HepG2 (cell line): Measurements from ENCODE around the gene RNF10. TPM values are rescaled to one million over a fixed set of nuclear protein-coding genes. Genes with fewer than 3 reads are reported as not detected.

Experiments used
- GFI1 ChIP-seq: sonication (generic); formaldehyde crosslinking; IDR thresholded peaks from 2 replicates; pipeline ENCODE4 v1.5.0; 2020; ENCODE audit warnings: missing genetic modification reagents, mild to moderate bottlenecking, borderline replicate concordance
- HES4 ChIP-seq: sonication (generic); formaldehyde crosslinking; IDR thresholded peaks from 2 replicates; pipeline ENCODE4 v1.9.0; 2021; ENCODE audit warnings: mild to moderate bottlenecking, missing genetic modification reagents, borderline replicate concordance
- HOXD1 ChIP-seq: sonication (generic); formaldehyde crosslinking; IDR thresholded peaks from 2 replicates; pipeline ENCODE4 v1.5.0; 2020; ENCODE audit warnings: missing genetic modification reagents
- KAT7 ChIP-seq: IDR thresholded peaks from 2 replicates; pipeline ENCODE4 v1.6.1; 2018; ENCODE audit warnings: borderline replicate concordance, missing compliant biosample characterization
- PHF8 ChIP-seq: sonication (generic); formaldehyde crosslinking; IDR thresholded peaks from 2 replicates; pipeline ENCODE4 v1.5.0; 2020; ENCODE audit warnings: missing genetic modification reagents
- POLR2AphosphoS2 ChIP-seq: IDR thresholded peaks from 2 replicates; pipeline ENCODE4 v1.6.1; 2011; ENCODE audit warnings: low read depth, low read length, improper control_type of control experiment
- RELA ChIP-seq: sonication (generic); formaldehyde crosslinking; IDR thresholded peaks from 2 replicates; pipeline ENCODE4 v1.4.0; 2020; ENCODE audit warnings: missing genetic modification reagents
- SMAD3 ChIP-seq: sonication (generic); formaldehyde crosslinking; IDR thresholded peaks from 2 replicates; pipeline ENCODE4 v1.4.0; 2020; ENCODE audit warnings: missing genetic modification reagents
- WIZ ChIP-seq: sonication (generic); formaldehyde crosslinking; IDR thresholded peaks from 2 replicates; pipeline ENCODE4 v1.5.1; 2020; ENCODE audit warnings: mild to moderate bottlenecking, missing genetic modification reagents
- ZNF773 ChIP-seq: sonication (generic); formaldehyde crosslinking; IDR thresholded peaks from 2 replicates; pipeline ENCODE4 v1.4.0; 2020; ENCODE audit warnings: missing genetic modification reagents, borderline replicate concordance
- ZNF891 ChIP-seq: sonication (generic); formaldehyde crosslinking; IDR thresholded peaks from 2 replicates; pipeline ENCODE4 v1.5.0; 2020; ENCODE audit warnings: mild to moderate bottlenecking, missing genetic modification reagents
- polyA plus RNA-seq, 8 experiments: library from polyadenylated mRNA; depleted of rRNA in 3 of 8; stranded (reverse) in 7 of 8; unstranded in 1 of 8; fragments of >200 nt; fragmentation: Illumina TruSeq in 4 of 8; extraction: Trizol in 4 of 8; gene quantifications; 2 replicates each; pipeline versions ENCODE4 v1.2.1 to v1.2.3, GENCODE V29; 2011 to 2016; ENCODE audit warnings: low read depth in 4 of 8, missing spikeins in 1 of 8, mixed read lengths in 1 of 8; ENCODE audit not compliant: insufficient read depth in 1 of 8
- total RNA-seq, 5 experiments: library from RNA; depleted of rRNA; stranded (reverse); fragments of >200 nt; fragmentation: Illumina TruSeq; extraction: Trizol; gene quantifications; 2 replicates each; pipeline ENCODE4 v1.2.3, GENCODE V29; 2016; ENCODE audit warnings: low read depth in 1 of 5
- TF ChIP-seq, protein P1 (sequence below), 2 experiments: sonication (generic) in 1 of 2; formaldehyde crosslinking in 1 of 2; IDR thresholded peaks; 2 replicates each; pipeline versions ENCODE4 v1.6.1 to v1.9.0; 2014 to 2022; ENCODE audit warnings: antibody characterized with exemption in 1 of 2, borderline replicate concordance in 1 of 2, inconsistent platforms in 1 of 2, low read depth in 1 of 2, missing genetic modification reagents in 1 of 2
- TF ChIP-seq, protein P2 (sequence below): sonication (generic); formaldehyde crosslinking; IDR thresholded peaks from 2 replicates; pipeline ENCODE4 v1.4.0; 2020; ENCODE audit warnings: missing genetic modification reagents, borderline replicate concordance
- TF ChIP-seq, protein P3 (sequence below): sonication (generic); formaldehyde crosslinking; IDR thresholded peaks from 2 replicates; pipeline ENCODE4 v1.4.0; 2020; ENCODE audit warnings: missing genetic modification reagents, borderline replicate concordance

The RNF10 gene
- total and polyA plus RNA-seq, 2 of the 13 experiments (the other 11 are each of a cell fraction or from before 2014, with no cell fraction given): 62.5 to 88.0 TPM

DNA sequence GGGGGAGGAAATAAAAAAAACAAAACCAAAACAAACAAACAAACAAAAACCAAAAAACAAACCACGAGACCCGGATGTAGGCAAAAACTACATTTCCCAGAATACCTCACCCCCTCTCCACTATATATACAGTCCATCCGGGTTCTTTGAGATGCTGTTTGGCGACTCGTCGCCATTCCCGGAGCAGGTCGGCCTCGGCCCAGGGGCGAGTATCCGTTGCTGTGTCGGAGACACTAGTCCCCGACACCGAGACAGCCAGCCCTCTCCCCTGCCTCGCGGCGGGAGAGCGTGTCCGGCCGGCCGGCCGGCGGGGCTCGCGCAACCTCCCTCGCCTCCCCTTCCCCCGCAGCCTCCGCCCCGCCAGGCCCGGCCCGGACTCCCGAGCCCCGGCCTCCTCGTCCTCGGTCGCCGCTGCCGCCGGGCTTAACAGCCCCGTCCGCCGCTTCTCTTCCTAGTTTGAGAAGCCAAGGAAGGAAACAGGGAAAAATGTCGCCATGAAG lies at the start of gene RNF10 (continued):
- TF ChIP-seq, protein P1, sequence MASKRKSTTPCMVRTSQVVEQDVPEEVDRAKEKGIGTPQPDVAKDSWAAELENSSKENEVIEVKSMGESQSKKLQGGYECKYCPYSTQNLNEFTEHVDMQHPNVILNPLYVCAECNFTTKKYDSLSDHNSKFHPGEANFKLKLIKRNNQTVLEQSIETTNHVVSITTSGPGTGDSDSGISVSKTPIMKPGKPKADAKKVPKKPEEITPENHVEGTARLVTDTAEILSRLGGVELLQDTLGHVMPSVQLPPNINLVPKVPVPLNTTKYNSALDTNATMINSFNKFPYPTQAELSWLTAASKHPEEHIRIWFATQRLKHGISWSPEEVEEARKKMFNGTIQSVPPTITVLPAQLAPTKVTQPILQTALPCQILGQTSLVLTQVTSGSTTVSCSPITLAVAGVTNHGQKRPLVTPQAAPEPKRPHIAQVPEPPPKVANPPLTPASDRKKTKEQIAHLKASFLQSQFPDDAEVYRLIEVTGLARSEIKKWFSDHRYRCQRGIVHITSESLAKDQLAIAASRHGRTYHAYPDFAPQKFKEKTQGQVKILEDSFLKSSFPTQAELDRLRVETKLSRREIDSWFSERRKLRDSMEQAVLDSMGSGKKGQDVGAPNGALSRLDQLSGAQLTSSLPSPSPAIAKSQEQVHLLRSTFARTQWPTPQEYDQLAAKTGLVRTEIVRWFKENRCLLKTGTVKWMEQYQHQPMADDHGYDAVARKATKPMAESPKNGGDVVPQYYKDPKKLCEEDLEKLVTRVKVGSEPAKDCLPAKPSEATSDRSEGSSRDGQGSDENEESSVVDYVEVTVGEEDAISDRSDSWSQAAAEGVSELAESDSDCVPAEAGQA (IDR thresholded peaks at IDR 0.05; ENCODE audit: low read depth): no peak
- TF ChIP-seq, protein P1 (CRISPR knock-in tag; IDR thresholded peaks at IDR 0.05; ENCODE audit: borderline replicate concordance): no peak
- TF ChIP-seq WIZ (CRISPR knock-in tag): 0 out of 2 replicates have a peak, but pooled peaks have one; percentile 4
- TF ChIP-seq, protein P2, sequence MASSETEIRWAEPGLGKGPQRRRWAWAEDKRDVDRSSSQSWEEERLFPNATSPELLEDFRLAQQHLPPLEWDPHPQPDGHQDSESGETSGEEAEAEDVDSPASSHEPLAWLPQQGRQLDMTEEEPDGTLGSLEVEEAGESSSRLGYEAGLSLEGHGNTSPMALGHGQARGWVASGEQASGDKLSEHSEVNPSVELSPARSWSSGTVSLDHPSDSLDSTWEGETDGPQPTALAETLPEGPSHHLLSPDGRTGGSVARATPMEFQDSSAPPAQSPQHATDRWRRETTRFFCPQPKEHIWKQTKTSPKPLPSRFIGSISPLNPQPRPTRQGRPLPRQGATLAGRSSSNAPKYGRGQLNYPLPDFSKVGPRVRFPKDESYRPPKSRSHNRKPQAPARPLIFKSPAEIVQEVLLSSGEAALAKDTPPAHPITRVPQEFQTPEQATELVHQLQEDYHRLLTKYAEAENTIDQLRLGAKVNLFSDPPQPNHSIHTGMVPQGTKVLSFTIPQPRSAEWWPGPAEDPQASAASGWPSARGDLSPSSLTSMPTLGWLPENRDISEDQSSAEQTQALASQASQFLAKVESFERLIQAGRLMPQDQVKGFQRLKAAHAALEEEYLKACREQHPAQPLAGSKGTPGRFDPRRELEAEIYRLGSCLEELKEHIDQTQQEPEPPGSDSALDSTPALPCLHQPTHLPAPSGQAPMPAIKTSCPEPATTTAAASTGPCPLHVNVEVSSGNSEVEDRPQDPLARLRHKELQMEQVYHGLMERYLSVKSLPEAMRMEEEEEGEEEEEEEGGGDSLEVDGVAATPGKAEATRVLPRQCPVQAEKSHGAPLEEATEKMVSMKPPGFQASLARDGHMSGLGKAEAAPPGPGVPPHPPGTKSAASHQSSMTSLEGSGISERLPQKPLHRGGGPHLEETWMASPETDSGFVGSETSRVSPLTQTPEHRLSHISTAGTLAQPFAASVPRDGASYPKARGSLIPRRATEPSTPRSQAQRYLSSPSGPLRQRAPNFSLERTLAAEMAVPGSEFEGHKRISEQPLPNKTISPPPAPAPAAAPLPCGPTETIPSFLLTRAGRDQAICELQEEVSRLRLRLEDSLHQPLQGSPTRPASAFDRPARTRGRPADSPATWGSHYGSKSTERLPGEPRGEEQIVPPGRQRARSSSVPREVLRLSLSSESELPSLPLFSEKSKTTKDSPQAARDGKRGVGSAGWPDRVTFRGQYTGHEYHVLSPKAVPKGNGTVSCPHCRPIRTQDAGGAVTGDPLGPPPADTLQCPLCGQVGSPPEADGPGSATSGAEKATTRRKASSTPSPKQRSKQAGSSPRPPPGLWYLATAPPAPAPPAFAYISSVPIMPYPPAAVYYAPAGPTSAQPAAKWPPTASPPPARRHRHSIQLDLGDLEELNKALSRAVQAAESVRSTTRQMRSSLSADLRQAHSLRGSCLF (CRISPR knock-in tag): no peak
- no peak for TF ChIP-seq GFI1 (CRISPR knock-in tag)
- peak; percentile 82 for TF ChIP-seq PHF8 (CRISPR knock-in tag)
- TF ChIP-seq ZNF891 (CRISPR knock-in tag): no peak
- TF ChIP-seq ZNF773 (CRISPR knock-in tag): peak; percentile 41; the same call in 1 of the 2 replicates
- no peak for TF ChIP-seq RELA (CRISPR knock-in tag)
- TF ChIP-seq POLR2AphosphoS2: peak; percentile 48; the same call in 1 of the 2 replicates
- 0 out of 2 replicates have a peak, but pooled peaks have one; percentile 46 for TF ChIP-seq SMAD3 (CRISPR knock-in tag)
- TF ChIP-seq, protein P3, sequence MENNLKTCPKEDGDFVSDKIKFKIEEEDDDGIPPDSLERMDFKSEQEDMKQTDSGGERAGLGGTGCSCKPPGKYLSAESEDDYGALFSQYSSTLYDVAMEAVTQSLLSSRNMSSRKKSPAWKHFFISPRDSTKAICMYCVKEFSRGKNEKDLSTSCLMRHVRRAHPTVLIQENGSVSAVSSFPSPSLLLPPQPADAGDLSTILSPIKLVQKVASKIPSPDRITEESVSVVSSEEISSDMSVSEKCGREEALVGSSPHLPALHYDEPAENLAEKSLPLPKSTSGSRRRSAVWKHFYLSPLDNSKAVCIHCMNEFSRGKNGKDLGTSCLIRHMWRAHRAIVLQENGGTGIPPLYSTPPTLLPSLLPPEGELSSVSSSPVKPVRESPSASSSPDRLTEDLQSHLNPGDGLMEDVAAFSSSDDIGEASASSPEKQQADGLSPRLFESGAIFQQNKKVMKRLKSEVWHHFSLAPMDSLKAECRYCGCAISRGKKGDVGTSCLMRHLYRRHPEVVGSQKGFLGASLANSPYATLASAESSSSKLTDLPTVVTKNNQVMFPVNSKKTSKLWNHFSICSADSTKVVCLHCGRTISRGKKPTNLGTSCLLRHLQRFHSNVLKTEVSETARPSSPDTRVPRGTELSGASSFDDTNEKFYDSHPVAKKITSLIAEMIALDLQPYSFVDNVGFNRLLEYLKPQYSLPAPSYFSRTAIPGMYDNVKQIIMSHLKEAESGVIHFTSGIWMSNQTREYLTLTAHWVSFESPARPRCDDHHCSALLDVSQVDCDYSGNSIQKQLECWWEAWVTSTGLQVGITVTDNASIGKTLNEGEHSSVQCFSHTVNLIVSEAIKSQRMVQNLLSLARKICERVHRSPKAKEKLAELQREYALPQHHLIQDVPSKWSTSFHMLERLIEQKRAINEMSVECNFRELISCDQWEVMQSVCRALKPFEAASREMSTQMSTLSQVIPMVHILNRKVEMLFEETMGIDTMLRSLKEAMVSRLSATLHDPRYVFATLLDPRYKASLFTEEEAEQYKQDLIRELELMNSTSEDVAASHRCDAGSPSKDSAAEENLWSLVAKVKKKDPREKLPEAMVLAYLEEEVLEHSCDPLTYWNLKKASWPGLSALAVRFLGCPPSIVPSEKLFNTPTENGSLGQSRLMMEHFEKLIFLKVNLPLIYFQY: 0 out of 2 replicates have a peak, but pooled peaks have one; percentile 38
- TF ChIP-seq HOXD1 (CRISPR knock-in tag): no peak
- TF ChIP-seq HES4 (CRISPR knock-in tag): peak; percentile 53; the same call in 1 of the 2 replicates
- peak; percentile 73; the same call in 1 of the 2 replicates for TF ChIP-seq KAT7 (CRISPR knock-in tag)
